Ovary (tissue), 3 donors: Measurements from ENCODE around the gene LANCL1.

ENCODE experiments used
- EP300 ChIP-seq: sonication (generic); formaldehyde crosslinking; IDR thresholded peaks from one replicate; pipeline ENCODE4 v1.6.1; 2017; ENCODE audit warnings: antibody characterized with exemption
- TF ChIP-seq, protein P1 (sequence below), 3 donors: fragments of 450-650 bp in 2 of 3; fragments of 200-600 bp in 1 of 3; IDR thresholded peaks; one replicate each; pipeline versions ENCODE4 v1.5.1 to v1.8.0; 2016 to 2022; ENCODE audit warnings: antibody characterized with exemption in 3 of 3, mild to moderate bottlenecking in 1 of 3
- donor health status: DM: no; HTN: no; CAD: no.

DNA sequence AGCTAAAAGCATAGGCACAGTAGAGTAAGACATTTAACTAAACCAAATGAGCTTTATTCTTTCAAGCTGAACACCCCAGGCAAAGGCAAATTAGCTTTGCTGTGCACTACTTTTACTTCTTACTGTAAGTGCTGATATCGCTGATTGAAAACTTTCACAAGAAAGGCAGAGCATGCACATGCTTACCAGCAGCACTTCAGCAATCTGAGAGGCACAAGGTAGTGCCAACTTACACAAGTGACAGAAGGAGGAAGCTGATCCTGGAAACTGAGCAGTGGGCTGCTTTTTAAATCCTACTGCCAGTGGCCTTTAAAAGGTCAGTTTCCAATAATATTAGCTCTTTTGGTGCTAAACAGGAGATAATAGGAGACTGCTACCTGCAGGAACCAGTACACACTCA, 43.9 kb downstream of the LANCL1 start:
- TF ChIP-seq, protein P1, sequence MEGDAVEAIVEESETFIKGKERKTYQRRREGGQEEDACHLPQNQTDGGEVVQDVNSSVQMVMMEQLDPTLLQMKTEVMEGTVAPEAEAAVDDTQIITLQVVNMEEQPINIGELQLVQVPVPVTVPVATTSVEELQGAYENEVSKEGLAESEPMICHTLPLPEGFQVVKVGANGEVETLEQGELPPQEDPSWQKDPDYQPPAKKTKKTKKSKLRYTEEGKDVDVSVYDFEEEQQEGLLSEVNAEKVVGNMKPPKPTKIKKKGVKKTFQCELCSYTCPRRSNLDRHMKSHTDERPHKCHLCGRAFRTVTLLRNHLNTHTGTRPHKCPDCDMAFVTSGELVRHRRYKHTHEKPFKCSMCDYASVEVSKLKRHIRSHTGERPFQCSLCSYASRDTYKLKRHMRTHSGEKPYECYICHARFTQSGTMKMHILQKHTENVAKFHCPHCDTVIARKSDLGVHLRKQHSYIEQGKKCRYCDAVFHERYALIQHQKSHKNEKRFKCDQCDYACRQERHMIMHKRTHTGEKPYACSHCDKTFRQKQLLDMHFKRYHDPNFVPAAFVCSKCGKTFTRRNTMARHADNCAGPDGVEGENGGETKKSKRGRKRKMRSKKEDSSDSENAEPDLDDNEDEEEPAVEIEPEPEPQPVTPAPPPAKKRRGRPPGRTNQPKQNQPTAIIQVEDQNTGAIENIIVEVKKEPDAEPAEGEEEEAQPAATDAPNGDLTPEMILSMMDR (IDR thresholded peaks at IDR 0.05): no peak
- TF ChIP-seq EP300: no peak
